HG03520 (cell line): ENCODE results near the gene FAM9C.
"Not testable (repeated sequence)": the region's sequence is repeated elsewhere in the genome, so short reads cannot be mapped to it uniquely, and the experiment has no call there.

Experiments used
- ATAC-seq: cut with Tn5 transposase; IDR thresholded peaks from one replicate; pipeline ENCODE4 v1.9.1; 2021; ENCODE audit warnings: mild to moderate bottlenecking, moderate library complexity; ENCODE audit not compliant: unreplicated experiment

Gene FAM9C

DNA sequence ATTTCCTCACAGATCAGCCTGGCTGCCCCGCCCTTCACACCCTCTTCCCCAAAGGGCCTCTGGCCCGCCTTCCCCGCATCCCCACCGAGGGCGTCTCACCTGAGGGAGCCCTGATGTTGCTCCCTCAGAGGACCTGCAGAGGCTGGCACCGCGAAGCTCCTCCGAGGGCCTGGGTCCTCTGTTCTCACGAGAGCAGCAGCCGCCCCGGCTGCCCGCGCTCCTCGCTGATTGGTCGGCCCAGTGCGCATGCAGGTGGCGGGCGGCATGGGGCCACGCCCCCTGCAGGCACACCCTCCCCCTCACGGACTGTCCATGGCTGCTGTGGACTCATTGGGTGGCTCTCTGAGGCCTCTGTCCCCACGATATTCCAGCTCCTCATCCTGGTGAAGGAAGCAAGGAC, at the start of gene FAM9C:
TSS of gene FAM9C (minus strand) at position 180 of the 400 bp plus-strand sequence. CDS start 831 bp downstream, outside the sequence.
- no peak for ATAC-seq

DNA sequence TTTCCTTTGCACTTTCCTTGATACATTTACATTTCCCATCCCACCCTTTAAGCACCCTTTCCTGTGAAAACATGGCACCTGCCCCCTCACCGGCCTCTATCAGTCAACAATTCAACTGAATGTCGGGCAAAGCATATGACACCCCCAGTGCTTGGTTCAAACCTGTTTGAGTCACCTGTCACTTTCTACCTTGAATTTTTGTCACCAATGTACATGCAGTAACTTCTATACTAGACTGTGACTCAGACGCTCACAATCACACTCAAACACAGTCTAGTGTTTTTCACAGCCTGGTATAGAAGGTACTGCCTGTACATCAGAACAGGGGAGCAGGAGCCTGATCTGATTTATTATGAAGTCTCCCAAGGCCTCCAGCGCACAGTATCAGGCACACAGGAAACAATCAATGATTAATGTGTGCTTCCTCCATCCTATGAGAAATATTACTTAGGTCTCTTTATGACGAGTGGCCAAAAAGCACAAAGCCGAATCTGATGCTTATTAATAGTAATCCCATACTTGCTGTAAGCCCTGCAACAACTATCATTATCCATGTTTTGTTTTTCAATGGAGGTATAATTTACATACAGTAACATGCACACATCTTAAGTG, 49.2 kb upstream of the FAM9C start:
- ATAC-seq, result no peak

DNA sequence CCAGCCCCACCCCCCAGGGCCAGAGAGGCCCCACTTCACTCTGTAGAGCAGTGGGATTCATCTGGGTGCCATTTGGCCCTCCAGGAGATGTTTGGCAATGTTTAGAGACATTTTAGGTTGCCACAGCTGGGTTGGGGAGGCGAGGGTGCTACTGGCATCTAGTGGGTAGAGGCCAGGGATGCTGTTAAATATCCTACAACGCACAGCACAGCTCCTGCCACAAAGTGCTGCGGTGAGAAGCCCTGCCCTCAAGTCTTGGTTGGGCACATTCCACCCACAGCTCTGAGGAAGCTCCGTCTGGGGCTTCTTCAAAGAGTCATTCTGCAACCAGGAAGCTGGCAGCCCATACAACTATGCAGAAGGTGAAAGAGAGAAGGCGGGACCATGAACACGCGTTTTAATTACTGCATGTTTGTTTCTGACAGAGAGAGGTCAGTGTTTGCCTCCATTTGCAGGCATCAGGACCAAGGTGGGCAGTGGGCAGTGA, 48.1 kb upstream of the FAM9C start:
- peak; percentile 52 for ATAC-seq

DNA sequence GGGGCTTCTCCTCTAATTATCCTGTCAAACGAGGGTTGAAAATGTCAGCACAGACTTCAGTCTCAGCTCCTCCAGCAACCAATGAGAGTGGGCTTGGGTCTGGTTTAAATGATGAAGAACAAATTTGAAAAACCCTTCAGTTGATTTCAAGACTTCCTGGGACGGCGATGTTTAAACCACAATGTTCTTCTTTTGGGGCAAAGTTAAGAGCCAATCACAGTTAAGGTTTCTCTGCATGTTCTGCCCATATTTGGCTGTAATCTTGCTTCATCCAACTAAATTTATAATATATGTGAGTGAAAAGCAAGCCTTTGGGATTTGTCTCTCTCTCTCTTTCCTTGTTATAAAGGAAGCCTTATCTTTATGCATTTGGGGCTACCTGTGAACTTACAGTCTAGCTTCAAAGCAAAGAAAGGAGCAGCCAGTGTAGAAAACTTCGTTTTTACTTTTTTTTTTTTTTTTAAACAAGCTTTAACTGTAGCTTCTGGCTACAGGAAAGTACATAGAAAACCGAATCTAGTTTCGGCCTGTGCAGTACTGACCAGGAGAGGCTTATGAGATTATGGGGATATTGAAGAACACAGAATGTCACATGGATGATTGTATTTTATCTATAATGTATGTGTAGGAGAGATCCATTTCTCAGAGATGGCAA, 46.8 kb upstream of the FAM9C start:
- no peak for ATAC-seq

DNA sequence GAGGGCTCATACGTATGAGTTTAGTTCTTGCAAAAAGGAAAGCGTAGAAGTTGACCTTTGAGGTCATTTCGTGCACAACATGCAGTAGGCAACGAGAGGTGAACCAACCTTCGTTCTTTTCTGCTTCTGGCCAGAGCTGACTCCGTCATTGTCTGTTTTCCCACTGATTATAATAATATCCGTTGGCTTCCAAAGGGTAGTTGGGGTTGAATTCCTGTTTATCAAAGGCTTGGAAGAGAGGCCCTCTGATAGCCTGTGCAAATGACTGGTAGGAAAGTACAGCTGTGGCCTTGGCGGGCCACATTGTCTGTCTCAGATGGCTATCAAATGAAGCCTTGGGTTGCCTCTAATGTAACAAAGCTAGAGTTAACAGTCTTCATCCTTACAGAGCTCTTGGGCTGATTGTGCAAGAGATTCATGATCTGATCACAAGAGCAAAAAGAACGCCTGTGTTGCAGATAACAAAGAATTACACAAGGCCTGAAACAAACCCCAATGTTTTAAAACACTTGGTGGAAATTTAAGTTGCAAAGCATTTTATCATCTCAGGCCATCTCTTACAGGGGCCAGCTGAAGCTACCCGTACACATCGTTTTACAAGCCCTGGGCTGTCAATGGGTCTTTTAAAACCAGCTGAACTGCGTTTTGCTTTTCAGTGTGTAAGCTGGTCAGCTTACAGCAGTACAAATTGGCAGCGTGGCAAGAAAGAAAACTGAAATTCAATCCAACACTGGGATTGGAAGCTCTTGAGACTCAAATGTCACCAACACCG, 46.1 kb upstream of the FAM9C start:
- no peak for ATAC-seq

DNA sequence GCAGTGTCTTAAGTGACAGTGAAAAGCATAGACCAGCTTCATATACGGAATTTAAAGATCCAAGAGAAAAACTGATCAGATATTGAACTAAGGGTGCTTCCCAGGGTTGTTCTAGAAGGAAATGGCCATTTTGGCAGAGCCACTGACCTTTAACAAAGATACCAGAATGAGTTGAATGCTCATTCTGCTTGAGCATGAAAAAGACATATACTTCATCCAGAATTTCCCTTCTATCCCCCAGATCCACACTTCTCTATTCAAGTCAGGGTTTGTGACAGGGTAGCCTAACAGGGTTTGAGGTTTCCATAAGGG, 45.6 kb upstream of the FAM9C start:
- no peak for ATAC-seq

DNA sequence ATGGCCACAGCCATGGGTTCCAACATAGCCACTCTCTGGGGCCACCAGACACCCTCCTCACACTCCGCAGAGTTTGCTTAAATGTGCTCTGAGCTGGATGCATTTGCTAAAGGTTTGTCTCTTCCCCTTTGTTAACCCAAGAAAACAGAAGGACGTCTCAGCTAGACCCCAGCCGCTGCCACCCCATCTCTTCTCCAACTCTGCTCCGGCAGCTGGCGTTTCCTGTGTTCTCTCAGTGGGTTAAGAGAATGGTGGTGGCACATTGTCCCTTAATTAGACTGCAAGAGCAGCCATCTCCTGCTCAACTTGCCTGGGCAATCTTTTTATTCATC, 43.7 kb upstream of the FAM9C start:
- ATAC-seq, result no peak

DNA sequence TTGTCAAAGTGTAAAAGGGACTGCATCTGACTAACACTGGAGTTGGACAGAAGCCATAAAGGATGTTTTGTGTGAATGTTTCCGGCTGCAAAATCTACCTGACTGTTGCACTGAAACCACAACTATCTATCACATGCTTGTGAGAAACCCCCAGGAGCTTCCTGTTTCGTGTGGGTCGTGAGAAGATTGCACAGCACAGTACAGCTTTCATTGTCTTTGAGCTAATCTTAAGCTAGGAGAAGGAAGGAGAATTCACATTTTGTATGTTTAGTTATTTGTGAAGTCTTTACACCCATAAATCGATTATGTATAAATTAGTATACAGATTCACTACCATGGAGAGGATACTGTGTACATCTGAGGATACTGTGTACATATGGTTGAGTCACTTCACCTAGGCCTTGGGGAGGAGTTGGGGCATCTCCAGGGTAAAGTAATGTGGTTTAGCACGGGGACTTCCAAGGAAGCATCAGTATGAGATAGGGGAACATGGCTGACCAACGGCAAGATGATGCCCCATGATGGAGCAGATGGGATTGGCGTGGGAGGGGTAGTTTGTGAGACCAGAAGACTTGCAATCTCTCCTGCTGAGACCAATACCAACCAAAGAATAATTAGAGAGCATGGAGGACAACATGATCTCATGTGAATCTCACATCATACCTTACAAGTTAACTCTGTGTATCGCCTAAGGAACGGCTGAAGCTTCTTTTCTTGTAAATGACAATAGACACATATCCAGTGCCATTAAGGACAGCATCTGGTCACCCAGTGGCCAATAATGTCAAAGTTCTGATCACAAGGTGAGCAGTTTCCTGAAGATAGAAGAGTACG, 43.1 kb upstream of the FAM9C start:
- peak; percentile 75 for ATAC-seq

DNA sequence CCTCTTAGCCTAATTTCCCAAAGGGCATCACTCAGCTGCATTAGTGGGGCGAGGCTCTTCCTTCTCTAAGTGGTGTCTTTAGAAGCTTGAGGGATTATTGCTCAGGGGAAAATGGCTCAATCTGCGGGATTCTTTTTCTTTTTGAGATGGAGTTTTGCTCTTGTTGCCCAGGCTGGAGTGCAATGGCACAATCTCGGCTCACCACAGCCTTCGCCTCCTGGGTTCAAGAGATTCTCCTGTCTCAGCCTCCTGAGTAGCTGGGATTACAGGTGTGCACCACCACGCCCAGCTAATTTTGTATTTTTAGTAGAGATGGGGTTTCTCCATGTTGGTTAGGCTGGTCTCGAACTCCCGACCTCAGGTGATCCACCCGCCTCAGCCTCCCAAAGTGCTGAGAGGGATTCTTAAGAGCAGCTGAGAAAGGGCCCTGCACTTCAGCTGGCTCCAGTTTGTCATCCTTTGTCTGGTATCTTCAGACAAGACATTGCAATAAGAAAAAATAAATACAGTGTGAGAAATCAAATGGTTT, 42.4 kb upstream of the FAM9C start:
- not testable (repeated sequence) for ATAC-seq

DNA sequence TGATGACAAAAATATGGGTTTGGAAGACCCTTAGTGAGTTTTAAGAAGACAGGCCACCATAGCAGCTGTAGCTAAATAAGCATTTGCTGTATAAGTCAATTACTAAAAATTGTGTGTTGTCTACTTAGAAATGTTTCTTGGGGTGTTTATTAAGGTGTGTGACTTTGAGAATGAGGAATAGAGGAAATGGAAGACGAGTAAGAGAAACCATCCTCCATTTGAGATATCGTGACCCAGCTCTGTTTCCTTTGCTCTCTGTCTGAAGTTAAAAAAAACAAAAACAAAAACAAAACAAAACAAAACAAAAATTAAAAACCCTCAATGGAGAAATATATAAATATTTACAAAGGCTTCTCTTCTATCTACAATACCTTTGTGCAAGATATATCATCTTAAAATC, 41.7 kb upstream of the FAM9C start:
- ATAC-seq, result no peak

DNA sequence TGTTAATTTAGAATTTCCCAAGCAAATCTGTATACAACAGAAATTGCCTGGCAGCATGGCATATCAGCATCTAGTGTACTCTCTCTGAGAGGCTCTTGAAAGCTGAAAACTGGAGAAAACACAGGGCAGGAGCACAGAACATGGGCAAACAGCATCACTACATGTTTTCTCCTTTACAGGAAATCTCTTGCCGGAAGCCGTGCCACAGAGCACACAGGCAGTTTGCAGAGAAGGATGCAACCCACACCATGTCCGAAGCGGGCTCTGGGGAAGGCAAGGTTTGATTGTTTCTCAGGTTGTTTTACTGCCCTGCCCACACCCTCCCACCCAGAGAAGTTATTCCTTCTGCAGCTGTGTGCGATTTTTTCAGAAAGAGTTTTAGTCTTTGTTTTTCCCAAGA, 41.1 kb upstream of the FAM9C start:
- no peak for ATAC-seq

DNA sequence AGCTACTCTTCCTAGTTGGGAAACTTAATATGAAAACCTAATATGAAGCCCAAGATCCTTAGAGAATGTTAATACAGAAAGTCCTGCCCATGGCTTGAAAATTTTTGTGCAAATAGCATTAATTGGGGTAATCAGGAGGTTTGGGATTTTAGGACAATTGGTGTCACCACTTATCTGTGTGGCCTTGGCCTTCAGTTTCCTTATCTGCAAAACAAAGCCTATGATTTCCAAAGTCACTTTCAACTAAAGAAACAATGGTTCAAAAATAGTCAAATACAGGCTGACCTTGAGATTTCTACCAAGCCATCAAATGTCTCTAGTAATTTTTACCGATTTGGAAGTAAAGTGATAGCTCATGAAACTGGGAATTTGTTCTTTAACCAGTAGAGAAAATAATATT, 40.2 kb upstream of the FAM9C start:
- no peak for ATAC-seq

DNA sequence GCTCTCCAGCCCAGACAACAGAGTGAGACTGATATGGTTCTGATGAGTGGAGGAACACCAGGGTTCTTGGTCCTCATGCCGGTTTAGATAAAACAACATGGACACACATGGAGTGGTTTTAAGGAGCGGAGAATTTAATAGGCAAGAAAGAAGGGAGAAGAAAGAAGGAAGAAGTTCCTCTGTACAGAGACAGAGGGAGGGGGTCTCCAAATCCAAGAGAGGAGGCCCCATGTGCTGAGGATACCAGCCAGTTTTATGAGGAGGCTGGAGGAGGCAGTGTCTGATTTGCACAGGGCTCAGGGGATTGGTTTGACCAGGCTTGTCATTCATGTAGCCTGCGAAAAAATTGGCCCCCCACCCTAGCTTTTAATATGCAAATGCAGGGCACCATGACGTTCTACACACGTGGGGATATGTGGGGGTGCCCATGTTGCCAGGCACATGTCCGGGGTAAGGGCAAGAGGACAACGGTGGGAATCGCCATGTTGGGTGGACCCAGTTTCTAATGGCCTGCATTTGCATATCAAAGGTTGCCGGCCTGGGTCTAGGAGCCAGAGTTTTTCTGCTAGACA, 39.4 kb upstream of the FAM9C start:
- not testable (repeated sequence) for ATAC-seq

DNA sequence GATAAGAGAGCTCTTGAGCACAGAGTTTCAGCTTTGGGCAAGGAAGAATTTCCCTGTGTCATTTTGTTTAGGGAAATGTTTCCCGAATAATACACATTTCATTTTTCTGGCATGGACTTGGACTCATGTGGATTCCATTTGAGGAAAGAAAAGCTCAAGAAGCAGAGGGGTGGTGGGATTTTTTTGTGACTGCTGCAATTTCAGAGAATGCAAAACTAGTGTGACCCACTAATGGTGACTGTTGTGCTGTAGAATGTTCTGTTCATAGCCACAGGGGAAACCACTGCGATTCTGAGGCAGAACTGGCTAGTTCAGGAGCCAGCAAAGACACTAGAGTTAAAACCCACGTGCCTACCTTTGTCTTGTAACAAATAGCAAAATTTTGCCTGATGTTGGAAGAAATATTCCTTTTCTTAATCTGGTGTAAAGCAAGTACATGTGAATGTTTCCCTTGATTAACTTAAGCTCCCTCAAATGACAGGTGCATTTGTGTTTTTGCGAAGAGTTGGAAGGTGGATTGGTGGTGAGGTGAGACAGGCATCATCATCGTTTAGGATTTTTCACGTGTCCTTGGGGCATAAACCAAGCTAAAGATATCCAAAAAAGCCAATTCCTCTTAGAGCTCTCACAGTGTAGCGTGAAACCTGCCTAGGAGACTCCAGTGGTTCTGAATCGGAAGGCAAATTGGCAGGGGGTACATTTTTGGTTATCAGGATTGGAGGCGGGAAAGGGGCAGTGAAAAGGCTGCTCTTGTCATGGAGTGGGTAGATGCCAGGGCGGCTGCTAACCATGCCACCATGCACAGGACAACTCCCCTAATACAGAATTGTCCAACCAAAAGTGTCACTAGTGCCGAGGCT, 38.0 kb upstream of the FAM9C start:
- no peak for ATAC-seq

DNA sequence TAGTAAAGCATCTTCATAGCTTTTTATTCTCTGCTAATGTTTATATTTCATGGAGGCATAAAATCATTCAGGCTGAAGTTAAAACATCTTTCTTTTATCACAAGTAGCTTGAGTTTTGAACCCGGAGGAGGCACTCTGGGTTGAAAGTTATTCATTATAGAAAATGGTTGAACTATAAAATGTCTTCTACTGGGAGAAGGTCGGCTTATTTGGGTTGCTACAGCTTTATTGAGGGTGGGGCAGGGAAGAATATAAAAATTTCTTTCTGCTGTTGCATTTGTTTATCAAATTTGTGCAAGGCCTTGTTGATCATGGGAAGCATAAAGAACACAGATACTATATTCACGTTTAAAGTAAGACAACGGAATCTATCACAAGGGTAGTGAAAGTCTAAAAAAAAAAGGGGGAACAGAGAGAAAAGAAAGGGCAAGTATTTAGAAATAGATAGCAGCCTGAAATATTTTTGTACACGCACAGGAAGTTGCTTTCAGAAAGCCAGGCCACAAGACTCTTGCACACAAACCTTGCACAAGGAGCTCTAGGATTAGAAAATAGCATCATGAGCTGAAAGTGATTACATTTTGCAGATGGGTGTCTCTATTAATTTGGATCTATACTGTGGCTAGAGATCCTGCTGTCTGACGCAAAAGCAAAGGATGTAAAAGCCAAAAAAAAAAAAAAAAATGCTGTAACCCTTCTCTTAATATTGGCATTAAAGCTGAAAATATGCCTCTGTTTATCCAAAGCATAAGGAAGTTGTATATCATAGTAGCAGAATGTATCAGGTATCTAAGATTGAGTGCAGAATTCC, 37.2 kb upstream of the FAM9C start:
- peak; percentile 38 for ATAC-seq

DNA sequence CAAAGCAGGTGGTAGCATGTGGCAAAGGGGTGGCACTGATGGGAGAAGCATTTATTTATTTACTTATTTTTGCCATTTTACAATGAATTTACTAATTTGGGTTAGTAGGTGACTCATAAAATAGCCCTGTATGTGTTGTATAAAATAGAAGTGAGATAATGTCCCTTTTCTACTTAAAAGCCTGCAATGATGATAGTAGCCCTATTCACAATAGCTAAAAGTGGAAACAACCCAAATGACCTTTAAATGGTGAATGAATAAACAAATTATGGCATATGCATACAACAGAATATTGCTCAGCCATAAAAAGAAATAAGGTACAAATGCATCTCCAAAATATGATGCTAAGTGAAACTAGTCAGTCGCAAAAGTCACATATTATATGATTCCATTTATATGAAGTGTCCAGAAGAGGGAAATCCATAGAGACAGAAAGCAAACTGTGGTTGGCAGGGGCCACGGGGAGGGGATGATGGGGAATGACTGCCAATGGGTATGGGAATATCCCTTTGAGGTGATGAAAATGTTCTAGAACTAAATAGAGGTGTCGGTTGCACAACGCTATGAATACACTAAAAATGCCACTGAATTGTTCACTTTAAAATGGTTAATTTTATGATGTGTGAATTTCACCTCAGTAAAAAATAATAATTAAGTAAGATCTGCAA, 35.8 kb upstream of the FAM9C start:
- no peak for ATAC-seq

DNA sequence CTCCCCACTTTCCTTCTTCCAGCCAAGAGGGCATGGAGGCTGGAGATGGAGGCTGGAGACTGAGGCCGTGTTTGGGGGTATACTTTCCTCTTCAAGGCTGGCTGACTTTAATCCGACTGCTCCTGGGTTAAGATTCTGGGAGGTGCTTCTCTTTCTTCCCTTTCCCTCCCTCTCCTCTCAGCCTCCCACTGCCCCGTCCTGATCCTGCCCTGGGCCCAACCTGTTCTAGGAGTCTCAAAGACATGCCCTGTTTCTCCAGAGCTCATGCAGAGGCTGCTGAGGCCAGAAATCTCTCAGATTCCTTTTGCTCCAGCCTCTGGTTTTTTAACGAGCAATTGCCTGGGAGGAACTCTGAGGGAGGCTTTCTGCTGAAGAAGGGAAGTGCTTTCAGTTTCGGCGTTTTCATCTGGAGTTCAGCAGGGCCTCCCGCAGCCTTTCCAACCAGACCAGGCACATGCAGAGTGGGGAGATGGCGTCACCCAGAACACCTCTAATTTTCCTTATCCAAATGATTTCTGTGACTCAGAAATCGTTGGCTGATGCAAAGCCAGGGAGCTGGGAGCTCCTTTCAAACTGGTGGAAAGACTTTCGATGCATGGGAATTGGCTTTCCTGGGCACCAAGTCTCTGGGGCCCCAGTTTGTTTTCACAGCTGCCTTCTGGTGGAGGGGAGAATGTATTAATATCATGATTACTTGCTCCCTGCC, 34.5 kb upstream of the FAM9C start:
- no peak for ATAC-seq

DNA sequence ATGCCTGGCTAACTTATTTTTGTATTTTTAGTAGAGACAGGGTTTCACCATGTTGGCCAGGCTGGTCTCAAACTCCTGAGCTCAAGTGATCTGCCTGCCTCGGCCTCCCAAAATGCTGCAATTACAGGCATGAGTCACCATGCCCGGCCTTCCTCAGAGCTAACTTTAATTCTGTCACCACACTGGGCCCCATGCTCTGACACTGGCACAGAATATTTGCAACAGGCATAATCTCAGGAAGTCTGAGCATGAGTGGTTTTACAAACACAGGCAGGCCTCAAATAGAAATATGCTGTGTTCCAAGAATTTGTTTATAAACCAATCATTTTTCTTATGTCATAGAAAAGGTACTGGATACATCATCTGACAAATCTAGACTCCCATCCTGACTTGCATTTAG, 32.7 kb upstream of the FAM9C start:
- ATAC-seq, result no peak
